RKO (cell line): ENCODE results near the gene YDJC.
"Not testable (repeated sequence)": the region's sequence is repeated elsewhere in the genome, so short reads cannot be mapped to it uniquely, and the experiment has no call there.

Experiments used
- DNase-seq: peaks from one replicate; pipeline ENCODE4 v3.0.0-alpha.2; 2016; ENCODE audit warnings: low spot score

Gene YDJC

GRCh38 chr22:21631025-21631424 is 1.2 kb upstream of the YDJC start:
- DNase-seq, result no peak

GRCh38 chr22:21628386-21629254 is 1.2 kb downstream of the YDJC start:
- DNase-seq, result peak; percentile 42

GRCh38 chr22:21626735-21627469 is 2.9 kb downstream of the YDJC start:
- DNase-seq, result no peak

- DNase-seq, result no peak
Observed at GRCh38 chr22:21626073-21626734, 3.6 kb downstream of the YDJC start.

- no peak for DNase-seq
Observed at GRCh38 chr22:21624880-21625791, 4.7 kb downstream of the YDJC start.

- DNase-seq, result peak; percentile 47
Observed at GRCh38 chr22:21624120-21624879, 5.5 kb downstream of the YDJC start.

- no peak for DNase-seq
Observed at GRCh38 chr22:21623648-21623970, 6.2 kb downstream of the YDJC start.

- no peak for DNase-seq
Observed at GRCh38 chr22:21622919-21623647, 6.7 kb downstream of the YDJC start.

GRCh38 chr22:21622011-21622918 is 7.6 kb downstream of the YDJC start:
- no peak for DNase-seq

- DNase-seq, result no peak
Observed at GRCh38 chr22:21621025-21621424, 8.8 kb downstream of the YDJC start.

GRCh38 chr22:21617337-21617736 is 12.5 kb downstream of the YDJC start:
- not testable (repeated sequence) for DNase-seq

- no peak for DNase-seq
Observed at GRCh38 chr22:21615731-21616130, 14.1 kb downstream of the YDJC start.

GRCh38 chr22:21613553-21614233 is 16.1 kb downstream of the YDJC start:
- no peak for DNase-seq

- DNase-seq, result no peak
Observed at GRCh38 chr22:21612858-21613257, 17.0 kb downstream of the YDJC start.

GRCh38 chr22:21611210-21611977 is 18.4 kb downstream of the YDJC start:
- no peak for DNase-seq

GRCh38 chr22:21609556-21610157 is 20.2 kb downstream of the YDJC start:
- DNase-seq, result not testable (repeated sequence)

GRCh38 chr22:21606775-21607174 is 23.0 kb downstream of the YDJC start:
- DNase-seq, result no peak
